CD14-positive monocyte (primary cell): ENCODE measurements around the gene TBCD. TPM values are rescaled to one million over a fixed set of nuclear protein-coding genes. Genes with fewer than 3 reads are reported as not detected.

Experiments used
- DNase-seq, 3 donors: peaks; one replicate each; pipeline ENCODE4 v3.0.0-alpha.2; 2011 to 2022
- H2AFZ ChIP-seq: 2 replicates; pipeline ENCODE4 v1.6.0; 2012; ENCODE audit warnings: mild to moderate bottlenecking, low read depth, low read length, inconsistent platforms; ENCODE audit not compliant: insufficient read depth, poor library complexity, severe bottlenecking
- H3K27ac ChIP-seq, 2 donors: 1 replicate in 1 of 2; 2 replicates in 1 of 2; pipeline ENCODE4 v1.5.1; 2012 to 2013; ENCODE audit warnings: low read length in 2 of 2, control low read depth in 1 of 2, inconsistent platforms in 1 of 2, low read depth in 1 of 2, mild to moderate bottlenecking in 1 of 2
- H3K27me3 ChIP-seq, 2 donors: one replicate each; pipeline versions ENCODE4 v1.6.0 to v1.6.1; 2011 to 2013; ENCODE audit warnings: low read length in 2 of 2; ENCODE audit not compliant: control insufficient read depth in 2 of 2, insufficient read depth in 2 of 2
- H3K36me3 ChIP-seq, 2 donors: replicated peaks in 1 of 2; 1 replicate in 1 of 2; 2 replicates in 1 of 2; pipeline versions ENCODE4 v1.5.1 to v1.6.1; 2012 to 2013; ENCODE audit warnings: low read length in 2 of 2, control low read depth in 1 of 2, inconsistent platforms in 1 of 2, mild to moderate bottlenecking in 1 of 2; ENCODE audit not compliant: insufficient read depth in 2 of 2, control insufficient read depth in 1 of 2
- H3K4me1 ChIP-seq, 2 donors: 1 replicate in 1 of 2; 2 replicates in 1 of 2; pipeline versions ENCODE4 v1.5.1 to v1.6.1; 2012 to 2013; ENCODE audit warnings: low read length in 2 of 2, control low read depth in 1 of 2, inconsistent platforms in 1 of 2, mild to moderate bottlenecking in 1 of 2, moderate library complexity in 1 of 2; ENCODE audit not compliant: insufficient read depth in 2 of 2, control insufficient read depth in 1 of 2
- H3K4me2 ChIP-seq: replicated peaks from 2 replicates; pipeline ENCODE3; 2012; ENCODE audit warnings: low read length, moderate library complexity, mild to moderate bottlenecking; ENCODE audit not compliant: poor library complexity, severe bottlenecking; ENCODE audit errors: extremely low read depth
- H3K4me3 ChIP-seq, 3 experiments: fragments of 200-600 bp in 1 of 3; sonication (generic) in 1 of 3; replicated peaks in 1 of 3; 1 replicate in 2 of 3; 2 replicates in 1 of 3; pipeline ENCODE4 v1.5.1; 2011 to 2013; ENCODE audit warnings: low read length in 3 of 3, mild to moderate bottlenecking in 3 of 3, control low read depth in 2 of 3, low read depth in 2 of 3, inconsistent platforms in 1 of 3, moderate library complexity in 1 of 3
- H3K79me2 ChIP-seq: 2 replicates; pipeline ENCODE4 v1.6.0; 2012; ENCODE audit warnings: mild to moderate bottlenecking, control low read depth, inconsistent platforms, low read length, moderate library complexity; ENCODE audit not compliant: insufficient read depth
- H3K9ac ChIP-seq: 2 replicates; pipeline ENCODE4 v1.6.0; 2017; ENCODE audit warnings: low read length, mild to moderate bottlenecking; ENCODE audit not compliant: insufficient read depth, poor library complexity, severe bottlenecking
- H3K9me3 ChIP-seq, 2 donors: replicated peaks in 1 of 2; 1 replicate in 1 of 2; 2 replicates in 1 of 2; pipeline versions ENCODE4 v1.5.1 to v1.6.1; 2012 to 2013; ENCODE audit warnings: low read length in 2 of 2, control low read depth in 1 of 2; ENCODE audit not compliant: control insufficient read depth in 1 of 2, insufficient read depth in 1 of 2
- H4K20me1 ChIP-seq: 2 replicates; pipeline ENCODE4 v1.6.0; 2012; ENCODE audit warnings: mild to moderate bottlenecking, low read length, control low read depth, moderate library complexity; ENCODE audit not compliant: insufficient read depth
- H3K27ac Mint-ChIP-seq, 7 donors: one replicate each; pipeline ENCODE4 v1.8.0; 2020; ENCODE audit warnings: mild to moderate bottlenecking in 7 of 7, mixed read lengths in 7 of 7, moderate library complexity in 6 of 7, inconsistent platforms in 2 of 7
- H3K27me3 Mint-ChIP-seq, 3 donors: one replicate each; pipeline ENCODE4 v1.8.0; 2021 to 2022; ENCODE audit warnings: low read depth in 3 of 3, mild to moderate bottlenecking in 3 of 3, mixed read lengths in 3 of 3, moderate library complexity in 3 of 3, inconsistent platforms in 1 of 3
- H3K36me3 Mint-ChIP-seq, 2 donors: one replicate each; pipeline ENCODE4 v1.8.0; 2020; ENCODE audit warnings: mixed read lengths in 2 of 2, inconsistent platforms in 1 of 2, mild to moderate bottlenecking in 1 of 2
- H3K4me1 Mint-ChIP-seq: one replicate; pipeline ENCODE4 v1.8.0; 2020; ENCODE audit warnings: mild to moderate bottlenecking, mixed read lengths
- H3K4me3 Mint-ChIP-seq, 2 donors: one replicate each; pipeline ENCODE4 v1.8.0; 2020; ENCODE audit warnings: mild to moderate bottlenecking in 2 of 2, mixed read lengths in 2 of 2, moderate library complexity in 1 of 2
- H3K9me3 Mint-ChIP-seq, 7 donors: one replicate each; pipeline ENCODE4 v1.8.0; 2020 to 2022; ENCODE audit warnings: mixed read lengths in 7 of 7, mild to moderate bottlenecking in 6 of 7, moderate library complexity in 6 of 7, inconsistent platforms in 2 of 7
- CTCF ChIP-seq: fragments of 200-600 bp; IDR thresholded peaks from one replicate; pipeline ENCODE4 v1.8.0; 2022; ENCODE audit warnings: antibody characterized with exemption, mild to moderate bottlenecking
- WGBS: methylation state at CpG from one replicate; pipeline ENCODE4 v1.1.5; 2013; ENCODE audit warnings: missing lambda C conversion rate; ENCODE audit not compliant: insufficient coverage; 5-methylcytosine and 5-hydroxymethylcytosine counted together
- intact Hi-C, 2 donors: fragments of 100-400 bp; cut with micrococcal nuclease; formaldehyde crosslinking; loops; one replicate each; pipeline versions ENCODE4 v1.15.0 to v1.15.1; 2023
- polyA plus RNA-seq, 3 donors: library from polyadenylated mRNA; depleted of rRNA in 1 of 3; unstranded in 2 of 3; stranded (reverse) in 1 of 3; fragments of 300-500 nt in 2 of 3; fragments of >200 nt in 1 of 3; fragmentation: Illumina TruSeq in 2 of 3; gene quantifications; 1 replicate in 2 of 3; 2 replicates in 1 of 3; pipeline ENCODE4 v1.2.3, GENCODE V29; 2012 to 2021

TBCD gene
- polyA plus RNA-seq, 3 donors, result 54.7 to 74.0 (median 66.6) TPM

GRCh38 chr17:82838386-82839063, 86.7 kb downstream of the TBCD start:
- Mint-ChIP-seq H3K27ac (peak overlapping the region; percentile 73 to 90 (median 83)), H3K4me1 (peaks cover 41% of the 10 kb centered on the region), H3K9me3 (peaks cover 0 to 4% (median 0%) of the 10 kb centered on the region in 7 donors), H3K36me3 (peaks cover 3 to 7% of the 10 kb centered on the region in 2 donors), H3K27me3 (peaks cover 0 to 7% (median 0%) of the 10 kb centered on the region in 3 donors), H3K4me3 (peak overlapping the region in 1 of 2 donors; percentile 70)
- no peak overlapping the region for H3K9ac ChIP-seq
- intact Hi-C loops, result no loop called here
- no peaks in the 10 kb centered on the region for H4K20me1 ChIP-seq
- peak overlapping the region; percentile 27 to 51 for H3K27ac ChIP-seq
- WGBS, result 54% methylated on average over 10 of the region's 17 CpGs
- peak; percentile 84 to 89 (median 86) for DNase-seq
- H3K4me1 ChIP-seq, result peaks cover 32 to 44% of the 10 kb centered on the region in 2 donors
- H3K4me3 ChIP-seq, result peak overlapping the region in 1 of 3 experiments; percentile 46
- H3K79me2 ChIP-seq, result no peaks in the 10 kb centered on the region
- no peaks in the 10 kb centered on the region for H3K9me3 ChIP-seq
- peak overlapping the region; percentile 39 for H2AFZ ChIP-seq
- TF ChIP-seq CTCF, result no peak
- peaks cover 0 to 2% of the 10 kb centered on the region in 2 donors for H3K36me3 ChIP-seq
- H3K27me3 ChIP-seq, result no peaks in the 10 kb centered on the region
- peak overlapping the region; percentile 46 for H3K4me2 ChIP-seq

- H3K27me3 Mint-ChIP-seq, result peaks cover 0 to 7% (median 0%) of the 10 kb centered on the region in 3 donors
- Histone ChIP-seq H3K4me3 (no peak within 1 kb of the TSS), H3K4me2 (peak within 1 kb of the TSS; percentile 46), H3K27ac (peak within 1 kb of the TSS in 1 of 2 donors; percentile 51), H3K36me3 (no peaks in the 10 kb centered on the region), H3K9ac (no peak within 1 kb of the TSS), H3K4me1 (peaks cover 32 to 44% of the 10 kb centered on the region in 2 donors), H2AFZ (no peak within 1 kb of the TSS), H3K9me3 (no peaks in the 10 kb centered on the region), H4K20me1 (no peaks in the 10 kb centered on the region), H3K27me3 (no peaks in the 10 kb centered on the region), H3K79me2 (no peaks in the 10 kb centered on the region)
- H3K4me1 Mint-ChIP-seq, result peaks cover 42% of the 10 kb centered on the region
- H3K27ac Mint-ChIP-seq, result peak within 1 kb of the TSS in 6 of 7 donors; percentile 36 to 84 (median 80)
- WGBS, result 95% methylated on average over 25 of the region's 25 CpGs
- no peak for TF ChIP-seq CTCF
- DNase-seq, result no peak
- peaks cover 0 to 4% (median 0%) of the 10 kb centered on the region in 7 donors for H3K9me3 Mint-ChIP-seq
- intact Hi-C loops, result no loop called here
- no peak within 1 kb of the TSS for H3K4me3 Mint-ChIP-seq
- H3K36me3 Mint-ChIP-seq, result peaks cover 5 to 11% of the 10 kb centered on the region in 2 donors
These were observed 87.9 kb downstream of the TBCD start, which contains the start of gene ZNF750 for GRCh38 chr17:82839617-82840292. TSS of gene ZNF750 (minus strand) at chr17:82840022. CDS start at chr17:82832454, 7,568 bp downstream.
